ENCODE results near the gene TEX10.

GRCh38 chr9:100377015-100377414 is 24.3 kb upstream of the TEX10 start:
- TF ChIP-seq POLR2AphosphoS5 (IDR thresholded peaks at IDR 0.05; ENCODE audit: borderline replicate concordance, low read depth, low read length) = no peak
- TF ChIP-seq EZH2 (IDR thresholded peaks at IDR 0.05) = no peak
